GM23338 (cell line): ENCODE measurements around the gene PSMB11.

Experiments
- JUNB ChIP-seq: IDR thresholded peaks from one replicate; pipeline ENCODE4 v1.6.1; 2016; ENCODE audit warnings: antibody characterized with exemption; ENCODE audit not compliant: unreplicated experiment
- TF ChIP-seq, protein P1 (sequence below), 2 experiments: fragments of 200-600 bp in 1 of 2; sonication (generic) in 1 of 2; conservative IDR thresholded peaks; 2 replicates each; pipeline versions ENCODE4 v1.5.1 to v1.6.1; 2016 to 2017; ENCODE audit warnings: antibody characterized with exemption in 2 of 2, low read depth in 2 of 2, mild to moderate bottlenecking in 2 of 2, moderate library complexity in 1 of 2
- TF ChIP-seq, protein P2 (sequence below): IDR thresholded peaks from one replicate; pipeline ENCODE4 v1.6.1; 2018; ENCODE audit warnings: antibody characterized with exemption; ENCODE audit not compliant: unreplicated experiment

DNA sequence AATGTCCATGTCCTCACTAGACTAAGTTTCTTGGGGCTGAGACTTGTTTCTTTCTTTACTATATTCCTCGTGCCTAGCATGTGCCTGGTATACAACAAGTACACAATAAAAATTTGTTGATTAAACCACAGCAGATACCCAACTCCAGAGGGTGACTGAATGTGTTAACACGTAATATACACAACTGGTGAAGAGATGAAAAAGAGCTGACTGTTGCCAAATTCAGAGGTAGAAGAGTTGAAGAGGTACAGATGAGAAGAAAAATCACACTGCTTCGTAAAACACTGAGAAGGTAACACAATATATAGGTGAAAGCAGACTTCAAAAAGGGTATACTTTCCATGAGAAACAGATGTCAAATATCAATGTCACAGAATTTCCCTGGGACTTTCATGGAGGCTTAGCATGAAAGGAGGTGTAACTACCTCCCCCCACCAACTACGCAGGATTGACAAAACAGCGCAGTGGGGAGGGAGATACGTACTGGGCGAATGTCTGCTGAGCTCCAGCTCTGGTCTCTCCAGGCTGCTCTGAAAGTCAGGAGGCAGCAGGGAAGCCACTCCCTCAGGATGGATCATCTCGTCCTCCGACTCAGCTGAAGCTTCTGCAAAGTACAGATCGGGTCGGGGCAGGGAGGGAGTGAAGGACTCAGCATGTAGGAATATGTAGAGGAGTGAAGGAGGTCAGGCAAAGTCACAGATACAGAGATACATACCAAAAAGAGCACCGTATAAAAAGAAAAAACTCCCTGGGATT lies 47.7 kb downstream of the PSMB11 start:
- TF ChIP-seq, protein P1, sequence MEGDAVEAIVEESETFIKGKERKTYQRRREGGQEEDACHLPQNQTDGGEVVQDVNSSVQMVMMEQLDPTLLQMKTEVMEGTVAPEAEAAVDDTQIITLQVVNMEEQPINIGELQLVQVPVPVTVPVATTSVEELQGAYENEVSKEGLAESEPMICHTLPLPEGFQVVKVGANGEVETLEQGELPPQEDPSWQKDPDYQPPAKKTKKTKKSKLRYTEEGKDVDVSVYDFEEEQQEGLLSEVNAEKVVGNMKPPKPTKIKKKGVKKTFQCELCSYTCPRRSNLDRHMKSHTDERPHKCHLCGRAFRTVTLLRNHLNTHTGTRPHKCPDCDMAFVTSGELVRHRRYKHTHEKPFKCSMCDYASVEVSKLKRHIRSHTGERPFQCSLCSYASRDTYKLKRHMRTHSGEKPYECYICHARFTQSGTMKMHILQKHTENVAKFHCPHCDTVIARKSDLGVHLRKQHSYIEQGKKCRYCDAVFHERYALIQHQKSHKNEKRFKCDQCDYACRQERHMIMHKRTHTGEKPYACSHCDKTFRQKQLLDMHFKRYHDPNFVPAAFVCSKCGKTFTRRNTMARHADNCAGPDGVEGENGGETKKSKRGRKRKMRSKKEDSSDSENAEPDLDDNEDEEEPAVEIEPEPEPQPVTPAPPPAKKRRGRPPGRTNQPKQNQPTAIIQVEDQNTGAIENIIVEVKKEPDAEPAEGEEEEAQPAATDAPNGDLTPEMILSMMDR (conservative IDR thresholded peaks at IDR 0.05; ENCODE audit: low read depth in 2 of 2): no peak
- no peak for TF ChIP-seq JUNB
- TF ChIP-seq, protein P2, sequence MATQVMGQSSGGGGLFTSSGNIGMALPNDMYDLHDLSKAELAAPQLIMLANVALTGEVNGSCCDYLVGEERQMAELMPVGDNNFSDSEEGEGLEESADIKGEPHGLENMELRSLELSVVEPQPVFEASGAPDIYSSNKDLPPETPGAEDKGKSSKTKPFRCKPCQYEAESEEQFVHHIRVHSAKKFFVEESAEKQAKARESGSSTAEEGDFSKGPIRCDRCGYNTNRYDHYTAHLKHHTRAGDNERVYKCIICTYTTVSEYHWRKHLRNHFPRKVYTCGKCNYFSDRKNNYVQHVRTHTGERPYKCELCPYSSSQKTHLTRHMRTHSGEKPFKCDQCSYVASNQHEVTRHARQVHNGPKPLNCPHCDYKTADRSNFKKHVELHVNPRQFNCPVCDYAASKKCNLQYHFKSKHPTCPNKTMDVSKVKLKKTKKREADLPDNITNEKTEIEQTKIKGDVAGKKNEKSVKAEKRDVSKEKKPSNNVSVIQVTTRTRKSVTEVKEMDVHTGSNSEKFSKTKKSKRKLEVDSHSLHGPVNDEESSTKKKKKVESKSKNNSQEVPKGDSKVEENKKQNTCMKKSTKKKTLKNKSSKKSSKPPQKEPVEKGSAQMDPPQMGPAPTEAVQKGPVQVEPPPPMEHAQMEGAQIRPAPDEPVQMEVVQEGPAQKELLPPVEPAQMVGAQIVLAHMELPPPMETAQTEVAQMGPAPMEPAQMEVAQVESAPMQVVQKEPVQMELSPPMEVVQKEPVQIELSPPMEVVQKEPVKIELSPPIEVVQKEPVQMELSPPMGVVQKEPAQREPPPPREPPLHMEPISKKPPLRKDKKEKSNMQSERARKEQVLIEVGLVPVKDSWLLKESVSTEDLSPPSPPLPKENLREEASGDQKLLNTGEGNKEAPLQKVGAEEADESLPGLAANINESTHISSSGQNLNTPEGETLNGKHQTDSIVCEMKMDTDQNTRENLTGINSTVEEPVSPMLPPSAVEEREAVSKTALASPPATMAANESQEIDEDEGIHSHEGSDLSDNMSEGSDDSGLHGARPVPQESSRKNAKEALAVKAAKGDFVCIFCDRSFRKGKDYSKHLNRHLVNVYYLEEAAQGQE: no peak
